GM23338 (cell line): ENCODE measurements around the gene RAD51B. TPM values are rescaled to one million over a fixed set of nuclear protein-coding genes. Genes with fewer than 3 reads are reported as not detected.

Experiments
- ATAC-seq: fragments of 200-7000 bp; cut with Tn5 transposase; 3 replicates; pipeline ENCODE4 v1.9.1; 2020
- DNase-seq: peaks from one replicate; pipeline ENCODE4 v3.0.0-alpha.2; 2015; ENCODE audit warnings: low spot score
- H2AFZ ChIP-seq: fragments of 200-600 bp; sonication (generic); 2 replicates; pipeline ENCODE4 v1.8.0; 2016; ENCODE audit warnings: antibody characterized with exemption, mild to moderate bottlenecking, moderate library complexity
- H3F3A ChIP-seq: fragments of 200-600 bp; sonication (generic); replicated peaks from 2 replicates; pipeline ENCODE4 v1.8.0; 2017; ENCODE audit warnings: antibody characterized with exemption, mixed run types, low read depth
- H3K27ac ChIP-seq: fragments of 200-600 bp; sonication (generic); 2 replicates; pipeline ENCODE4 v1.6.1; 2016; ENCODE audit warnings: low read depth
- H3K27me3 ChIP-seq: fragments of 200-600 bp; sonication (generic); 2 replicates; pipeline ENCODE4 v1.8.0; 2016; ENCODE audit warnings: mild to moderate bottlenecking, mixed run types, moderate library complexity; ENCODE audit not compliant: insufficient read depth
- H3K36me3 ChIP-seq: fragments of 200-600 bp; sonication (generic); 2 replicates; pipeline ENCODE4 v1.8.0; 2016; ENCODE audit warnings: mild to moderate bottlenecking; ENCODE audit not compliant: insufficient read depth
- H3K4me1 ChIP-seq: fragments of 200-600 bp; sonication (generic); 2 replicates; pipeline ENCODE4 v1.8.0; 2016; ENCODE audit warnings: mild to moderate bottlenecking, moderate library complexity; ENCODE audit not compliant: insufficient read depth
- H3K4me2 ChIP-seq: fragments of 200-600 bp; sonication (generic); 2 replicates; pipeline ENCODE4 v1.7.1; 2017; ENCODE audit warnings: mixed run types
- H3K4me3 ChIP-seq: fragments of 200-600 bp; sonication (generic); 2 replicates; pipeline ENCODE4 v1.6.1; 2016; ENCODE audit warnings: mixed run types
- H3K79me2 ChIP-seq: fragments of 200-600 bp; sonication (generic); replicated peaks from 2 replicates; pipeline ENCODE4 v1.8.0; 2017; ENCODE audit warnings: mild to moderate bottlenecking; ENCODE audit not compliant: insufficient read depth
- H3K9me2 ChIP-seq: fragments of 200-600 bp; sonication (generic); 2 replicates; pipeline ENCODE4 v1.8.0; 2017; ENCODE audit not compliant: insufficient read depth
- H4K20me1 ChIP-seq: fragments of 200-600 bp; sonication (generic); replicated peaks from 2 replicates; pipeline ENCODE4 v1.8.0; 2017; ENCODE audit warnings: mild to moderate bottlenecking; ENCODE audit not compliant: insufficient read depth
- H3K27ac Mint-ChIP-seq: 2 replicates; pipeline ENCODE4 v1.8.0; 2020; ENCODE audit warnings: inconsistent platforms, mild to moderate bottlenecking, moderate library complexity, mixed read lengths
- H3K27me3 Mint-ChIP-seq: 3 replicates; pipeline ENCODE4 v1.8.0; 2022; ENCODE audit warnings: low read depth, mild to moderate bottlenecking, moderate library complexity, mixed read lengths, inconsistent platforms; ENCODE audit not compliant: insufficient read depth, poor library complexity
- H3K36me3 Mint-ChIP-seq: 3 replicates; pipeline ENCODE4 v1.8.0; 2021; ENCODE audit warnings: low read depth, mild to moderate bottlenecking, inconsistent platforms, moderate library complexity, mixed read lengths
- H3K4me1 Mint-ChIP-seq: 3 replicates; pipeline ENCODE4 v1.8.0; 2020; ENCODE audit warnings: mild to moderate bottlenecking, inconsistent platforms, mixed read lengths
- H3K4me3 Mint-ChIP-seq: 3 replicates; pipeline ENCODE4 v1.8.0; 2021; ENCODE audit warnings: moderate library complexity, mild to moderate bottlenecking, inconsistent platforms, mixed read lengths
- H3K9me3 Mint-ChIP-seq: 3 replicates; pipeline ENCODE4 v1.8.0; 2020; ENCODE audit warnings: moderate library complexity, mild to moderate bottlenecking, inconsistent platforms, mixed read lengths
- CREB1 ChIP-seq: fragments of 250-450 bp; sonication (Bioruptor Pico); IDR thresholded peaks from 2 replicates; pipeline ENCODE4 v1.5.0; 2020; ENCODE audit warnings: low read depth, mild to moderate bottlenecking, moderate library complexity
- EZH2phosphoT487 ChIP-seq: fragments of 200-600 bp; sonication (generic); IDR thresholded peaks from one replicate; pipeline ENCODE4 v1.8.1; 2018; ENCODE audit warnings: antibody characterized with exemption; ENCODE audit not compliant: unreplicated experiment
- JUNB ChIP-seq: IDR thresholded peaks from one replicate; pipeline ENCODE4 v1.6.1; 2016; ENCODE audit warnings: antibody characterized with exemption; ENCODE audit not compliant: unreplicated experiment
- ZNF331 ChIP-seq: fragments of 250-450 bp; sonication (Bioruptor Pico); IDR thresholded peaks from 2 replicates; pipeline ENCODE4 v1.5.0; 2020; ENCODE audit warnings: low read depth, mild to moderate bottlenecking, moderate library complexity
- polyA plus RNA-seq: library from polyadenylated mRNA; unstranded; fragments of >200 nt; fragmentation: Nextera tagmentation; extraction: Ambion mirVana; gene quantifications from 2 replicates; pipeline ENCODE4 v1.2.1, GENCODE V29; 2016
- total RNA-seq: library from RNA; depleted of rRNA; stranded (reverse); fragments of >200 nt; shearing (Covaris generic); gene quantifications from 2 replicates; pipeline ENCODE4 v1.2.3, GENCODE V29; 2014
- TF ChIP-seq, protein P1 (sequence below): IDR thresholded peaks from 2 replicates; pipeline ENCODE4 v1.6.1; 2016; ENCODE audit warnings: antibody characterized with exemption
- TF ChIP-seq, protein P2 (sequence below): IDR thresholded peaks from one replicate; pipeline ENCODE4 v1.6.1; 2018; ENCODE audit warnings: antibody characterized with exemption; ENCODE audit not compliant: unreplicated experiment

RAD51B gene
- total and polyA plus RNA-seq, 2 experiments from 2014 or later, result 15.7 to 29.1 TPM

DNA sequence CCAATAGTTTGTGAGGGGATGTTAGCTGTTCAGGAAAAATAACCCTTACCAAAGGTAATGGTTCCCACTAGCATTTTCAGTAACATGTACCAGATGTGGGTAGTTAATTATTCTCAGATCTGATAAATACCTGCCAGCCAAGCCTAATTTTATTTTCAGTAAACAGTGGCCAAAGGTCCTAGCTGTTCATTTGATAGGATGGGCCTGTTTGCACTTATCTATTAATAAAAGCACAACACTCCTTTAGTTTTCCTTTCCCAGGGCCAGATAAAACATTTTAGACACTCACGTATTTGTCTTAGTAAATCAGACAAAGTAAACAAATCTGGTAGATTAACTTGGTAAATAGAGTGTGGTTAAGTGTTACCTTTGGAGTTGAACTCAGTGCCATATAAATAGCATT, 345.1 kb downstream of the RAD51B start:
- H3K79me2 ChIP-seq, result no peaks in the 10 kb centered on the region
- H2AFZ ChIP-seq, result no peak overlapping the region
- TF ChIP-seq, protein P1, sequence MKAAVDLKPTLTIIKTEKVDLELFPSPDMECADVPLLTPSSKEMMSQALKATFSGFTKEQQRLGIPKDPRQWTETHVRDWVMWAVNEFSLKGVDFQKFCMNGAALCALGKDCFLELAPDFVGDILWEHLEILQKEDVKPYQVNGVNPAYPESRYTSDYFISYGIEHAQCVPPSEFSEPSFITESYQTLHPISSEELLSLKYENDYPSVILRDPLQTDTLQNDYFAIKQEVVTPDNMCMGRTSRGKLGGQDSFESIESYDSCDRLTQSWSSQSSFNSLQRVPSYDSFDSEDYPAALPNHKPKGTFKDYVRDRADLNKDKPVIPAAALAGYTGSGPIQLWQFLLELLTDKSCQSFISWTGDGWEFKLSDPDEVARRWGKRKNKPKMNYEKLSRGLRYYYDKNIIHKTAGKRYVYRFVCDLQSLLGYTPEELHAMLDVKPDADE, result no peak
- no peak for TF ChIP-seq CREB1 (CRISPR knock-in tag)
- TF ChIP-seq EZH2phosphoT487, result no peak
- TF ChIP-seq JUNB, result no peak
- H3K4me1 ChIP-seq, result no peaks in the 10 kb centered on the region; the same call in 1 of the 2 replicates
- no peaks in the 10 kb centered on the region for H3F3A ChIP-seq
- H4K20me1 ChIP-seq, result no peaks in the 10 kb centered on the region
- Mint-ChIP-seq H3K27me3 (no peaks in the 10 kb centered on the region), H3K4me1 (peaks cover 23% of the 10 kb centered on the region), H3K9me3 (no peaks in the 10 kb centered on the region), H3K27ac (0 out of 2 replicates have a peak overlapping the region, but pooled peaks have one; percentile 74), H3K4me3 (no peak overlapping the region), H3K36me3 (no peaks in the 10 kb centered on the region)
- no peak for DNase-seq
- H3K27ac ChIP-seq, result no peak overlapping the region; the same call in 1 of the 2 replicates
- no peaks in the 10 kb centered on the region for H3K9me2 ChIP-seq
- H3K4me2 ChIP-seq, result no peak overlapping the region
- no peaks in the 10 kb centered on the region for H3K36me3 ChIP-seq
- H3K27me3 ChIP-seq, result no peaks in the 10 kb centered on the region
- no peak for ATAC-seq
- no peak overlapping the region for H3K4me3 ChIP-seq

DNA sequence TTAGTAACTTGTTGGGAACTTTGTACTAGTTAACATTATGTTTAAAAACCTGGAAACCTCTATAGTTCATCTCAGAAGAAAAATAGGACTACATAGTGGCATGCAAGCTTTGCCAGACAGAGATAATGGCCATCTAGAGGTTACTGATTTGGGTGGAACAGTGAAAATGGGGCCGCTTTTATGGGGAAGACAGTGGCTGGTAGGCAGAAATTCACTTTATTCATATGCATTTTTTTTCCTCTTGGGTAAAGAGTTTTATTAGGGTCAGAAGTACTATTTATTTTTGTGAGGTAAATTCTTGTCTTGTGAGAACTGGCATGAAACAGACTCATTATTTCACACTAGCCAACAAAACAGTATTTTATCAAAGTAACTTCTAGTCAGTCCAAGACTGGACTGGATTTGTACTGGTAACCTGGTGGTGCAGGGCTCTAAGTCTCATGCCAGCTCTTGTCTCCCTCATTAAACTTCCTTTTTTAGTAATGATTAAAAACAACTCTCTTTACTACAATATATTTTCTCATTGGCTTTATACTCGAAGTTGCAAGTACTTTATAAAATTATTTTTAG, 345.8 kb downstream of the RAD51B start:
- Histone ChIP-seq H3K27ac (no peak overlapping the region), H3K79me2 (no peaks in the 10 kb centered on the region), H3K9me2 (no peaks in the 10 kb centered on the region), H3K4me3 (no peak overlapping the region), H3K27me3 (no peaks in the 10 kb centered on the region), H2AFZ (no peak overlapping the region), H3K4me2 (no peak overlapping the region), H3K4me1 (no peaks in the 10 kb centered on the region; the same call in 1 of the 2 replicates), H4K20me1 (no peaks in the 10 kb centered on the region), H3F3A (no peaks in the 10 kb centered on the region), H3K36me3 (no peaks in the 10 kb centered on the region)
- Mint-ChIP-seq H3K9me3 (no peaks in the 10 kb centered on the region), H3K27ac (no peak overlapping the region), H3K27me3 (no peaks in the 10 kb centered on the region), H3K36me3 (no peaks in the 10 kb centered on the region), H3K4me1 (peaks cover 23% of the 10 kb centered on the region), H3K4me3 (no peak overlapping the region)
- no peak for TF ChIP-seq ZNF331 (CRISPR knock-in tag)
- TF ChIP-seq, protein P2, sequence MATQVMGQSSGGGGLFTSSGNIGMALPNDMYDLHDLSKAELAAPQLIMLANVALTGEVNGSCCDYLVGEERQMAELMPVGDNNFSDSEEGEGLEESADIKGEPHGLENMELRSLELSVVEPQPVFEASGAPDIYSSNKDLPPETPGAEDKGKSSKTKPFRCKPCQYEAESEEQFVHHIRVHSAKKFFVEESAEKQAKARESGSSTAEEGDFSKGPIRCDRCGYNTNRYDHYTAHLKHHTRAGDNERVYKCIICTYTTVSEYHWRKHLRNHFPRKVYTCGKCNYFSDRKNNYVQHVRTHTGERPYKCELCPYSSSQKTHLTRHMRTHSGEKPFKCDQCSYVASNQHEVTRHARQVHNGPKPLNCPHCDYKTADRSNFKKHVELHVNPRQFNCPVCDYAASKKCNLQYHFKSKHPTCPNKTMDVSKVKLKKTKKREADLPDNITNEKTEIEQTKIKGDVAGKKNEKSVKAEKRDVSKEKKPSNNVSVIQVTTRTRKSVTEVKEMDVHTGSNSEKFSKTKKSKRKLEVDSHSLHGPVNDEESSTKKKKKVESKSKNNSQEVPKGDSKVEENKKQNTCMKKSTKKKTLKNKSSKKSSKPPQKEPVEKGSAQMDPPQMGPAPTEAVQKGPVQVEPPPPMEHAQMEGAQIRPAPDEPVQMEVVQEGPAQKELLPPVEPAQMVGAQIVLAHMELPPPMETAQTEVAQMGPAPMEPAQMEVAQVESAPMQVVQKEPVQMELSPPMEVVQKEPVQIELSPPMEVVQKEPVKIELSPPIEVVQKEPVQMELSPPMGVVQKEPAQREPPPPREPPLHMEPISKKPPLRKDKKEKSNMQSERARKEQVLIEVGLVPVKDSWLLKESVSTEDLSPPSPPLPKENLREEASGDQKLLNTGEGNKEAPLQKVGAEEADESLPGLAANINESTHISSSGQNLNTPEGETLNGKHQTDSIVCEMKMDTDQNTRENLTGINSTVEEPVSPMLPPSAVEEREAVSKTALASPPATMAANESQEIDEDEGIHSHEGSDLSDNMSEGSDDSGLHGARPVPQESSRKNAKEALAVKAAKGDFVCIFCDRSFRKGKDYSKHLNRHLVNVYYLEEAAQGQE, result no peak
- DNase-seq (no peak), ATAC-seq (no peak)
